ENCODE data around the gene CERT1.
"Not testable (repeated sequence)": the region's sequence is repeated elsewhere in the genome, so short reads cannot be mapped to it uniquely, and the experiment has no call there.

Gene CERT1

GRCh38 chr5:75342836-75343235 lies 168.6 kb downstream of the CERT1 start:
- DNase-seq (ENCODE audit: low spot score): no peak

- DNase-seq (ENCODE audit: low spot score): no peak
Observed at GRCh38 chr5:75341934-75342333, 169.5 kb downstream of the CERT1 start.

GRCh38 chr5:75340714-75341478 lies 170.5 kb downstream of the CERT1 start:
- DNase-seq (ENCODE audit: low spot score): no peak

- DNase-seq (ENCODE audit: low spot score): peak; percentile 15
Observed at GRCh38 chr5:75338408-75338807, 173.0 kb downstream of the CERT1 start.

GRCh38 chr5:75337366-75338021 lies 173.9 kb downstream of the CERT1 start:
- DNase-seq (ENCODE audit: low spot score): peak; percentile 41

GRCh38 chr5:75336615-75337336 lies 174.7 kb downstream of the CERT1 start, which contains the start of gene HMGCR:
Gene HMGCR (plus strand): TSS chr5:75337220. CDS start chr5:75342606, 5,386 bp downstream.
- peak; percentile 99 for DNase-seq (ENCODE audit: low spot score)

- DNase-seq (ENCODE audit: low spot score): peak; percentile 68
Observed at GRCh38 chr5:75335952-75336614, 175.3 kb downstream of the CERT1 start.

- peak; percentile 15 for DNase-seq (ENCODE audit: low spot score)
Observed at GRCh38 chr5:75335486-75335885, 175.9 kb downstream of the CERT1 start.

GRCh38 chr5:75334413-75334812 lies 177.0 kb downstream of the CERT1 start:
- not testable (repeated sequence) for DNase-seq (ENCODE audit: low spot score)

GRCh38 chr5:75333759-75334158 lies 177.7 kb downstream of the CERT1 start:
- not testable (repeated sequence) for DNase-seq (ENCODE audit: low spot score)

- DNase-seq (ENCODE audit: low spot score): peak; percentile 46
Observed at GRCh38 chr5:75331095-75332090, 180.0 kb downstream of the CERT1 start.

GRCh38 chr5:75330404-75330803 lies 181.0 kb downstream of the CERT1 start:
- DNase-seq (ENCODE audit: low spot score): no peak
